HG03575 (cell line): ENCODE results near the gene SRP68.

Experiments
- ATAC-seq: cut with Tn5 transposase; IDR thresholded peaks from one replicate; pipeline ENCODE4 v1.9.1; 2021; ENCODE audit not compliant: unreplicated experiment, insufficient number of reproducible peaks, low FRiP score; ENCODE audit errors: extremely low read depth

The SRP68 gene

GRCh38 chr17:76072148-76072858 is at the start of gene SRP68:
TSS of gene SRP68 (minus strand) at chr17:76072517. CDS start at chr17:76072491, 26 bp downstream.
- no peak for ATAC-seq

GRCh38 chr17:76121932-76122430 is 49.7 kb upstream of the SRP68 start:
- ATAC-seq = no peak

- no peak for ATAC-seq
Measured at GRCh38 chr17:76120658-76121008, 48.3 kb upstream of the SRP68 start.

- no peak for ATAC-seq
Measured at GRCh38 chr17:76119409-76120371, 47.4 kb upstream of the SRP68 start.

- ATAC-seq = no peak
Measured at GRCh38 chr17:76115138-76115754, 42.9 kb upstream of the SRP68 start.

GRCh38 chr17:76111956-76112355 is 39.6 kb upstream of the SRP68 start:
- no peak for ATAC-seq

- no peak for ATAC-seq
Measured at GRCh38 chr17:76107509-76107908, 35.2 kb upstream of the SRP68 start.

- ATAC-seq = no peak
Measured at GRCh38 chr17:76106703-76107102, 34.4 kb upstream of the SRP68 start.

- no peak for ATAC-seq
Measured at GRCh38 chr17:76104896-76105231, 32.5 kb upstream of the SRP68 start.

- ATAC-seq = no peak
Measured at GRCh38 chr17:76104140-76104895, 32.0 kb upstream of the SRP68 start.

GRCh38 chr17:76103274-76104139 is 31.2 kb upstream of the SRP68 start, which contains the start of gene EXOC7:
TSS of gene EXOC7 (minus strand) at chr17:76103787. CDS start at chr17:76103692, 95 bp downstream.
- no peak for ATAC-seq

GRCh38 chr17:76102944-76103273 is 30.6 kb upstream of the SRP68 start:
- no peak for ATAC-seq

- ATAC-seq = no peak
Measured at GRCh38 chr17:76097716-76098295, 25.5 kb upstream of the SRP68 start.

- ATAC-seq = no peak
Measured at GRCh38 chr17:76095943-76096342, 23.6 kb upstream of the SRP68 start.

GRCh38 chr17:76094046-76094445 is 21.7 kb upstream of the SRP68 start:
- ATAC-seq = no peak

GRCh38 chr17:76092526-76093413 is 20.5 kb upstream of the SRP68 start:
- ATAC-seq = no peak
